ENCODE results near the gene ZNF462. TPM values are rescaled to one million over a fixed set of nuclear protein-coding genes. Genes with fewer than 3 reads are reported as not detected.

ZNF462 gene
- polyA plus RNA-seq, 2 of the 4 experiments (the other 2 are of a cell fraction), result 2.4 to 3.9 TPM

DNA sequence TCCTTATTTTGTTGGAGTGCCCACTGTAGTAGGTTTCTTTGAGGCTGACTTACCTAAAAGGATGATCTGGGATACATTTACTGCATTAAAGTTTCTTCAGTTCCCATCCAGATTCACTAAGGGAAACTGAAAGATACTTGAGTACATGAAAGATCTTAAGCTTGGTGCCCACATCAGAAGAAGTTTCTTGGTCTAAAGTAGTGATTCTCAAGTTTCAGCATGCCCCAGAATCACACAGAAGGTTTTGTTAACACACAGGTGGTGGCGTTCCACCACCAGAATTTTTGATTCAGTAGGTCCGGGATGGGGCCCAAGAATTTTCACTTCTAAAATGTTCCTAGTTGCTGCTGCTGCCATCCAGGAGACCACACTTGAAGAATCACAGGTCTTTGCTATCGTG, 171.0 kb downstream of the ZNF462 start:
- H3K4me2 ChIP-seq, result no peak overlapping the region
- ATAC-seq (no peak), FAIRE-seq (no peak), DNase-seq (ENCODE audit: low read depth in 1 of 2, low spot score in 1 of 2) (no peak)
- CTCF ChIA-PET, result no interaction called here
- POLR2A ChIA-PET, result no interaction called here
- H3K9me3 ChIP-seq, result 0 out of 3 replicates have a peak, but pooled peaks cover 3% of the 10 kb centered on the region
- no peak overlapping the region for H3K27ac ChIP-seq
- H3K4me3 ChIP-seq, result no peak overlapping the region
- no peaks in the 10 kb centered on the region for H3K4me1 ChIP-seq
- TF ChIP-seq FOSL2 (IDR thresholded peaks at IDR 0.05), result no peak
- no peak for TF ChIP-seq FOSL2 (CRISPR knock-in tag; IDR thresholded peaks at IDR 0.05)
- TF ChIP-seq, protein P1, sequence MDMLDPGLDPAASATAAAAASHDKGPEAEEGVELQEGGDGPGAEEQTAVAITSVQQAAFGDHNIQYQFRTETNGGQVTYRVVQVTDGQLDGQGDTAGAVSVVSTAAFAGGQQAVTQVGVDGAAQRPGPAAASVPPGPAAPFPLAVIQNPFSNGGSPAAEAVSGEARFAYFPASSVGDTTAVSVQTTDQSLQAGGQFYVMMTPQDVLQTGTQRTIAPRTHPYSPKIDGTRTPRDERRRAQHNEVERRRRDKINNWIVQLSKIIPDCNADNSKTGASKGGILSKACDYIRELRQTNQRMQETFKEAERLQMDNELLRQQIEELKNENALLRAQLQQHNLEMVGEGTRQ (IDR thresholded peaks at IDR 0.05), result no peak
- no peak for TF ChIP-seq NR3C1 (IDR thresholded peaks at IDR 0.05)
- TF ChIP-seq, protein P2, sequence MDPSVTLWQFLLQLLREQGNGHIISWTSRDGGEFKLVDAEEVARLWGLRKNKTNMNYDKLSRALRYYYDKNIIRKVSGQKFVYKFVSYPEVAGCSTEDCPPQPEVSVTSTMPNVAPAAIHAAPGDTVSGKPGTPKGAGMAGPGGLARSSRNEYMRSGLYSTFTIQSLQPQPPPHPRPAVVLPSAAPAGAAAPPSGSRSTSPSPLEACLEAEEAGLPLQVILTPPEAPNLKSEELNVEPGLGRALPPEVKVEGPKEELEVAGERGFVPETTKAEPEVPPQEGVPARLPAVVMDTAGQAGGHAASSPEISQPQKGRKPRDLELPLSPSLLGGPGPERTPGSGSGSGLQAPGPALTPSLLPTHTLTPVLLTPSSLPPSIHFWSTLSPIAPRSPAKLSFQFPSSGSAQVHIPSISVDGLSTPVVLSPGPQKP (IDR thresholded peaks at IDR 0.05; ENCODE audit: low read depth, low read length), result no peak
- no peak for TF ChIP-seq RNF2 (IDR thresholded peaks at IDR 0.05; ENCODE audit: borderline replicate concordance, low read depth)
- no peak for TF ChIP-seq FOXS1 (CRISPR knock-in tag; IDR thresholded peaks at IDR 0.05)
- TF ChIP-seq POLR2A (IDR thresholded peaks at IDR 0.05; ENCODE audit: low read length), result no peak
- TF ChIP-seq EHF (CRISPR knock-in tag; IDR thresholded peaks at IDR 0.05), result no peak
- TF ChIP-seq EHMT2 (IDR thresholded peaks at IDR 0.05; ENCODE audit: low read depth), result no peak
- WGBS (ENCODE audit: missing lambda C conversion rate), result 29% methylated on average over 3 of the region's 3 CpGs

DNA sequence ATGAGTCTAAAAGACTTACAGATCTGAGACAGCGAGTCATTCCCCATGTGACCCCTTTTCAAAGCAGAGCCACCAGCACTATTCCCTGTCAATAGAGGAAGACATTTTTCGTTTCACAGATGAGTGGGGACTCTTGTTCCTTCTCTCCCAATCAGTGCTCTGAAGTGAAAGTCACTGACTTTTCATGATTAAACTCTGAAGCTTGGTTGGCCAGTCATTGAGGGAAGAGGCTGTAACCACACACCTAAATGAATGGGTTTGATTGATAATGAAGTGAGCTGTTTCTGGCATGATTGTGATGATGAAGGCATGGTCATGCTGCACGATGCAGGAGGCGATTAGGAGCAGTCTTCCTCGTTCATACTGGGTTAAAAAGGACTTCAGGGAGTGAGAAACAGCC, 171.9 kb downstream of the ZNF462 start:
- H3K4me2 ChIP-seq, result no peak overlapping the region
- H3K4me3 ChIP-seq, result no peak overlapping the region
- CTCF ChIA-PET, result no interaction called here
- 0% methylated on average over 5 of the region's 5 CpGs for WGBS (ENCODE audit: missing lambda C conversion rate)
- POLR2A ChIA-PET, result no interaction called here
- ATAC-seq (no peak), DNase-seq (ENCODE audit: low read depth in 1 of 2, low spot score in 1 of 2) (no peak), FAIRE-seq (no peak)
- TF ChIP-seq POLR2A (IDR thresholded peaks at IDR 0.05; ENCODE audit: low read length) (no peak), HOXA7 (CRISPR knock-in tag; IDR thresholded peaks at IDR 0.05) (no peak), JUNB (IDR thresholded peaks at IDR 0.05) (no peak), NR3C1 (IDR thresholded peaks at IDR 0.05) (no peak), KDM1A (IDR thresholded peaks at IDR 0.05; ENCODE audit: low read depth) (no peak), MYC (IDR thresholded peaks at IDR 0.05; ENCODE audit: borderline replicate concordance, low read length) (no peak), MAFK (IDR thresholded peaks at IDR 0.05; ENCODE audit: partially characterized antibody) (no peak), RCOR1 (IDR thresholded peaks at IDR 0.05; ENCODE audit: low read depth, low read length) (no peak), RARB (CRISPR knock-in tag; IDR thresholded peaks at IDR 0.05) (no peak), SREBF2 (IDR thresholded peaks at IDR 0.05) (no peak), HEYL (CRISPR knock-in tag; IDR thresholded peaks at IDR 0.05) (no peak), HOXB5 (CRISPR knock-in tag; IDR thresholded peaks at IDR 0.05) (no peak), CHD2 (IDR thresholded peaks at IDR 0.05; ENCODE audit: low read length, partially characterized antibody) (no peak), CBX8 (IDR thresholded peaks at IDR 0.05) (no peak), EP300 (IDR thresholded peaks at IDR 0.05) (no peak)
- TF ChIP-seq, protein P3, sequence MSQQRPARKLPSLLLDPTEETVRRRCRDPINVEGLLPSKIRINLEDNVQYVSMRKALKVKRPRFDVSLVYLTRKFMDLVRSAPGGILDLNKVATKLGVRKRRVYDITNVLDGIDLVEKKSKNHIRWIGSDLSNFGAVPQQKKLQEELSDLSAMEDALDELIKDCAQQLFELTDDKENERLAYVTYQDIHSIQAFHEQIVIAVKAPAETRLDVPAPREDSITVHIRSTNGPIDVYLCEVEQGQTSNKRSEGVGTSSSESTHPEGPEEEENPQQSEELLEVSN (IDR thresholded peaks at IDR 0.05; ENCODE audit: borderline replicate concordance, low read depth), result no peak
- TF ChIP-seq, protein P1 (IDR thresholded peaks at IDR 0.05), result no peak
- TF ChIP-seq, protein P4, sequence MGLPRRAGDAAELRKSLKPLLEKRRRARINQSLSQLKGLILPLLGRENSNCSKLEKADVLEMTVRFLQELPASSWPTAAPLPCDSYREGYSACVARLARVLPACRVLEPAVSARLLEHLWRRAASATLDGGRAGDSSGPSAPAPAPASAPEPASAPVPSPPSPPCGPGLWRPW (IDR thresholded peaks at IDR 0.05), result no peak
- TF ChIP-seq, protein P5, sequence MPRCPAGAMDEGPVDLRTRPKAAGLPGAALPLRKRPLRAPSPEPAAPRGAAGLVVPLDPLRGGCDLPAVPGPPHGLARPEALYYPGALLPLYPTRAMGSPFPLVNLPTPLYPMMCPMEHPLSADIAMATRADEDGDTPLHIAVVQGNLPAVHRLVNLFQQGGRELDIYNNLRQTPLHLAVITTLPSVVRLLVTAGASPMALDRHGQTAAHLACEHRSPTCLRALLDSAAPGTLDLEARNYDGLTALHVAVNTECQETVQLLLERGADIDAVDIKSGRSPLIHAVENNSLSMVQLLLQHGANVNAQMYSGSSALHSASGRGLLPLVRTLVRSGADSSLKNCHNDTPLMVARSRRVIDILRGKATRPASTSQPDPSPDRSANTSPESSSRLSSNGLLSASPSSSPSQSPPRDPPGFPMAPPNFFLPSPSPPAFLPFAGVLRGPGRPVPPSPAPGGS (IDR thresholded peaks at IDR 0.05), result no peak
- no peaks in the 10 kb centered on the region for H3K4me1 ChIP-seq
- 0 out of 3 replicates have a peak, but pooled peaks cover 3% of the 10 kb centered on the region for H3K9me3 ChIP-seq
- no peak overlapping the region for H3K27ac ChIP-seq
